HG02870 (cell line): ENCODE measurements around the gene UBD.

Experiments used
- ATAC-seq: cut with Tn5 transposase; IDR thresholded peaks from one replicate; pipeline ENCODE4 v1.9.1; 2021; ENCODE audit warnings: mild to moderate bottlenecking, moderate library complexity; ENCODE audit not compliant: unreplicated experiment

UBD gene

GRCh38 chr6:29559524-29560287 is at the start of gene UBD:
Gene UBD (minus strand): TSS chr6:29559732. CDS start chr6:29559701, 31 bp downstream.
- no peak for ATAC-seq

GRCh38 chr6:29608131-29608530 is 48.6 kb upstream of the UBD start:
- no peak for ATAC-seq

- no peak for ATAC-seq
These were observed 44.4 kb upstream of the UBD start for GRCh38 chr6:29603930-29604329.

GRCh38 chr6:29603456-29603855 is 43.9 kb upstream of the UBD start:
- ATAC-seq = no peak

- ATAC-seq = no peak
These were observed 43.2 kb upstream of the UBD start for GRCh38 chr6:29602564-29603361.

GRCh38 chr6:29598172-29598747 is 38.7 kb upstream of the UBD start:
- no peak for ATAC-seq

- ATAC-seq = no peak
These were observed 37.7 kb upstream of the UBD start for GRCh38 chr6:29597184-29597583.

- no peak for ATAC-seq
These were observed 36.9 kb upstream of the UBD start for GRCh38 chr6:29596381-29596900.

GRCh38 chr6:29593199-29593855 is 33.8 kb upstream of the UBD start:
- no peak for ATAC-seq

- ATAC-seq = no peak
These were observed 32.1 kb upstream of the UBD start for GRCh38 chr6:29591677-29592076.

GRCh38 chr6:29590218-29590808 is 30.8 kb upstream of the UBD start:
- ATAC-seq = no peak

GRCh38 chr6:29589423-29590048 is 30.0 kb upstream of the UBD start:
- ATAC-seq = no peak

- no peak for ATAC-seq
These were observed 25.3 kb upstream of the UBD start, which contains the start of gene OR2H2 for GRCh38 chr6:29584821-29585220. Gene OR2H2 (plus strand): TSS chr6:29585121. CDS start chr6:29587945, 2,824 bp downstream.

GRCh38 chr6:29577544-29577943 is 18.0 kb upstream of the UBD start:
- no peak for ATAC-seq

- ATAC-seq = no peak
These were observed 16.5 kb upstream of the UBD start for GRCh38 chr6:29576056-29576455.

- ATAC-seq = no peak
These were observed 8.5 kb upstream of the UBD start for GRCh38 chr6:29567991-29568390.

- no peak for ATAC-seq
These were observed 8.0 kb upstream of the UBD start for GRCh38 chr6:29567541-29567940.

GRCh38 chr6:29566856-29567255 is 7.3 kb upstream of the UBD start:
- no peak for ATAC-seq

GRCh38 chr6:29564875-29565274 is 5.3 kb upstream of the UBD start:
- ATAC-seq = no peak

- ATAC-seq = no peak
These were observed 4.0 kb upstream of the UBD start for GRCh38 chr6:29563435-29563965.
